WTC11 (cell line): ENCODE results near the gene SPIRE2. TPM values are rescaled to one million over a fixed set of nuclear protein-coding genes. Genes with fewer than 3 reads are reported as not detected.
A peak's percentile ranks its signal among the peaks of the same experiment; 100 is the strongest.

Experiments used
- ATAC-seq: fragments of 200-7000 bp; cut with Tn5 transposase; 2 replicates; pipeline ENCODE4 v1.10.0; 2021; ENCODE audit warnings: mild to moderate bottlenecking, moderate library complexity
- CTCF ChIA-PET: fragments of 300-600 bp; sonication (Branson Sonifier 250); formaldehyde crosslinking; loops from one replicate; lab custom pipeline; 2021; ENCODE audit warnings: antibody characterized with exemption; lab: Charles Lee
- POLR2A ChIA-PET: fragments of 350-600 bp; sonication (Branson Sonifier 250); formaldehyde crosslinking; loops from one replicate; lab custom pipeline; 2021; ENCODE audit warnings: antibody characterized with exemption; lab: Charles Lee
- DNase-seq: peaks from one replicate; pipeline ENCODE4 v3.0.0; 2021; ENCODE audit warnings: low spot score
- H3K27ac Mint-ChIP-seq: 2 replicates; pipeline ENCODE4 v1.8.0; 2021; ENCODE audit warnings: mixed read lengths
- H3K27me3 Mint-ChIP-seq: 2 replicates; pipeline ENCODE4 v1.8.0; 2021; ENCODE audit warnings: low read depth, mild to moderate bottlenecking, moderate library complexity, mixed read lengths
- H3K36me3 Mint-ChIP-seq: 2 replicates; pipeline ENCODE4 v1.8.0; 2021; ENCODE audit warnings: mixed read lengths
- H3K4me1 Mint-ChIP-seq: 2 replicates; pipeline ENCODE4 v1.8.0; 2022; ENCODE audit warnings: mixed read lengths
- H3K4me3 Mint-ChIP-seq: 2 replicates; pipeline ENCODE4 v1.8.0; 2021; ENCODE audit warnings: mild to moderate bottlenecking, moderate library complexity, mixed read lengths
- H3K9me3 Mint-ChIP-seq: 2 replicates; pipeline ENCODE4 v1.8.0; 2021; ENCODE audit warnings: mixed read lengths
- JAZF1 ChIP-seq: fragments of 250-450 bp; sonication (Bioruptor Pico); IDR thresholded peaks from 2 replicates; pipeline ENCODE4 v1.9.0; 2021; ENCODE audit warnings: moderate library complexity, mild to moderate bottlenecking, inconsistent platforms
- NFATC4 ChIP-seq: fragments of 250-450 bp; sonication (Bioruptor Pico); IDR thresholded peaks from 2 replicates; pipeline ENCODE4 v1.9.0; 2021; ENCODE audit warnings: mild to moderate bottlenecking
- NR2C2 ChIP-seq: sonication (generic); formaldehyde crosslinking; IDR thresholded peaks from 2 replicates; pipeline ENCODE4 v1.8.0; 2022; ENCODE audit warnings: mild to moderate bottlenecking, missing genetic modification reagents
- SMAD3 ChIP-seq: sonication (generic); formaldehyde crosslinking; IDR thresholded peaks from 2 replicates; pipeline ENCODE4 v1.8.0; 2022; ENCODE audit warnings: missing genetic modification reagents, mild to moderate bottlenecking, borderline replicate concordance
- SOX15 ChIP-seq: fragments of 250-450 bp; sonication (Bioruptor Pico); IDR thresholded peaks from 2 replicates; pipeline ENCODE4 v1.9.0; 2021; ENCODE audit warnings: mild to moderate bottlenecking
- ZNF138 ChIP-seq: sonication (generic); formaldehyde crosslinking; conservative IDR thresholded peaks from 2 replicates; pipeline ENCODE4 v1.8.1; 2022; ENCODE audit warnings: mild to moderate bottlenecking, moderate library complexity, missing genetic modification reagents
- ZNF219 ChIP-seq: sonication (generic); formaldehyde crosslinking; IDR thresholded peaks from 2 replicates; pipeline ENCODE4 v1.8.0; 2023; ENCODE audit warnings: missing genetic modification reagents, mild to moderate bottlenecking, borderline replicate concordance
- ZNF317 ChIP-seq: sonication (generic); formaldehyde crosslinking; IDR thresholded peaks from 2 replicates; pipeline ENCODE4 v1.8.1; 2023; ENCODE audit warnings: low read depth, mild to moderate bottlenecking, moderate library complexity, missing genetic modification reagents, borderline replicate concordance
- total RNA-seq: library from RNA; stranded (reverse); gene quantifications from 3 replicates; pipeline ENCODE4 v1.2.3, GENCODE V29; 2021
- TF ChIP-seq, protein P1 (sequence below): sonication (generic); formaldehyde crosslinking; IDR thresholded peaks from 2 replicates; pipeline ENCODE4 v1.8.1; 2023; ENCODE audit warnings: mild to moderate bottlenecking, moderate library complexity, missing genetic modification reagents
- TF ChIP-seq, protein P2 (sequence below): sonication (generic); formaldehyde crosslinking; IDR thresholded peaks from 2 replicates; pipeline ENCODE4 v1.8.1; 2023; ENCODE audit warnings: mild to moderate bottlenecking, missing genetic modification reagents
- TF ChIP-seq, protein P3 (sequence below): fragments of 250-450 bp; sonication (Bioruptor Pico); IDR thresholded peaks from 2 replicates; pipeline ENCODE4 v1.9.0; 2021; ENCODE audit warnings: mild to moderate bottlenecking, borderline replicate concordance
- TF ChIP-seq, protein P4 (sequence below): fragments of 200-600 bp; IDR thresholded peaks from 2 replicates; pipeline ENCODE4 v1.8.0; 2022; ENCODE audit warnings: antibody characterized with exemption
- TF ChIP-seq, protein P5 (sequence below): sonication (generic); formaldehyde crosslinking; IDR thresholded peaks from 2 replicates; pipeline ENCODE4 v1.8.1; 2023; ENCODE audit warnings: mild to moderate bottlenecking, missing genetic modification reagents, borderline replicate concordance
- TF ChIP-seq, protein P6 (sequence below): sonication (generic); formaldehyde crosslinking; IDR thresholded peaks from 2 replicates; pipeline ENCODE4 v1.8.1; 2023; ENCODE audit warnings: mild to moderate bottlenecking, missing genetic modification reagents, moderate library complexity
- TF ChIP-seq, protein P7 (sequence below): sonication (generic); formaldehyde crosslinking; IDR thresholded peaks from 2 replicates; pipeline ENCODE4 v1.8.1; 2022; ENCODE audit warnings: mild to moderate bottlenecking, missing genetic modification reagents, moderate library complexity, borderline replicate concordance
- TF ChIP-seq, protein P8 (sequence below): sonication (generic); formaldehyde crosslinking; IDR thresholded peaks from 2 replicates; pipeline ENCODE4 v1.8.0; 2022; ENCODE audit warnings: mild to moderate bottlenecking, missing genetic modification reagents

SPIRE2 gene
- total RNA-seq, 1 experiment from 2014 or later, result 19.7 TPM

DNA sequence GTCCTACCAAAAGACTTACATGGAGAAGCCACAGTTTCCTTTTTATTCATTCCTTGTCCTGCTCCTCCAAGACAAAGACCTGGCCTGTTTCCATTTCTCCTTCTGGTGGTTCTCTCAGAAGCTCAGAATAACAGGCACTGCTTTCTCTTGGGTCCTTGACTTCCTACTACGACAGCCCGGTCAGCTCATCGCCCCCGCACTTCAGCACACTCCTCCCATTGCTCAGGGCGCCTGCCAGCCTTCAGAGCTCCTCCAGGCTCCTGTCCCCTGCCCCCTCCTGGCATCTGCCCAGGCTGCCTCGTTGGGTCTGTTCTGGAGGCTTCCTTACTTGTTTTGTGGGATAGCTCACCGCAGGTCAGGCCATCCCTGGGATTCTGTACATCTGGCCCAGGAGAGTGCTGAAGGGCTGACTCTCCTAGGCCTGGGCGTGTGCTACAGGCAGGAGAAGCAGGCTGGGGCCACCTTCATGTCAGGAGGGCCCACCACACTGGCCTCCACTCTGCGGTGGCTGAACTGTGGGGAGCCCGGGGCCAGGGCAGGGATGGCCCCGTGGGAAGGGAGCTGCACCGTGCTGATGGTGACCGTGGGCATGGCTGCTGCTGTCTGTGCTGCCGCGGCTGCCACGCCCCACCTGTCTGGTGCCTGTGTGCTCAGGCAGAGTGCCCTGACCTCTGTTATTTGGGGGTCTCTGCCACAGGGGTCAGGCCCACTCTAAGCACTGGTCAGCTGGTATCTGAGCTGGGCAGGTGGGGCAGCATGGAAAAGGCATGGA lies 62.8 kb downstream of the SPIRE2 start:
- no peaks in the 10 kb centered on the region for H3K4me1 Mint-ChIP-seq
- no peaks in the 10 kb centered on the region for H3K27me3 Mint-ChIP-seq
- TF ChIP-seq, protein P1, sequence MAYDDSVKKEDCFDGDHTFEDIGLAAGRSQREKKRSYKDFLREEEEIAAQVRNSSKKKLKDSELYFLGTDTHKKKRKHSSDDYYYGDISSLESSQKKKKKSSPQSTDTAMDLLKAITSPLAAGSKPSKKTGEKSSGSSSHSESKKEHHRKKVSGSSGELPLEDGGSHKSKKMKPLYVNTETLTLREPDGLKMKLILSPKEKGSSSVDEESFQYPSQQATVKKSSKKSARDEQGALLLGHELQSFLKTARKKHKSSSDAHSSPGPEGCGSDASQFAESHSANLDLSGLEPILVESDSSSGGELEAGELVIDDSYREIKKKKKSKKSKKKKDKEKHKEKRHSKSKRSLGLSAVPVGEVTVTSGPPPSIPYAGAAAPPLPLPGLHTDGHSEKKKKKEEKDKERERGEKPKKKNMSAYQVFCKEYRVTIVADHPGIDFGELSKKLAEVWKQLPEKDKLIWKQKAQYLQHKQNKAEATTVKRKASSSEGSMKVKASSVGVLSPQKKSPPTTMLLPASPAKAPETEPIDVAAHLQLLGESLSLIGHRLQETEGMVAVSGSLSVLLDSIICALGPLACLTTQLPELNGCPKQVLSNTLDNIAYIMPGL, result no peak
- H3K36me3 Mint-ChIP-seq, result peaks cover 29% of the 10 kb centered on the region
- H3K27ac Mint-ChIP-seq, result peak overlapping the region; percentile 70
- no peaks in the 10 kb centered on the region for H3K9me3 Mint-ChIP-seq
- DNase-seq (no peak), ATAC-seq (no peak)
- no peak overlapping the region for H3K4me3 Mint-ChIP-seq
- ChIA-PET POLR2A (no interaction called here), CTCF (interaction anchor here (1.0 to 1.8 kb wide), 2 partner anchors 19 to 28 kb away, joined by 3 to 11 read pairs; partner anchors contain the start of gene MC1R)

DNA sequence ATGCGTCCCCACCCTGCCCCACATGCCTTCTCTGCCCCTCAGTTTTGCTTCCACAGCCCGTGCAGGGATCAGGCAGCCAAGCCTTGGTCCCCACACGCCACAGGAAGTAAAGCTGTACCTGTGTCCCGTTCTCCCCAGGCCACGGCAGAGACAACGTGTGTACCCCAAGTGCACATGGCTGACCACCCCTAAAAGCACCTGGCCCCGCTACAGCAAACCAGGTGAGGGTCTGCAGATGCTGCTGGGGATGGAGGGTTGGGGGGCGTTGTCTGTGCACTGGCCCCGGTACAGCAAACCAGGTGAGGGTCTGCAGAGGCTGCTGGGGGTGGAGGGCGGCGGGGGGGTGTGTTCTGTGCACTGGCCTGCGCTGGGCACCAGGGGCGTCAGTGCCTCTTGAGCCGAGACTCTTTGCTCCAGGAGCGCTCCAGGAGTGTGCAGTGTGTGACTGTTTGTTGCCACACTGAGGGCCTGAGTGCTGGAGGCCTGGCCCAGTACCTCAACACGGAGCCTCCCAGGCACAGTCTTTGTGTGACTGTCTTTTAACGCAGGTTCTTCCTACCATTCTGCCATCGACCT lies 63.9 kb downstream of the SPIRE2 start:
- DNase-seq (no peak), ATAC-seq (peak; percentile 75)
- Mint-ChIP-seq H3K9me3 (no peaks in the 10 kb centered on the region), H3K36me3 (peaks cover 23% of the 10 kb centered on the region), H3K4me1 (no peaks in the 10 kb centered on the region), H3K4me3 (no peak overlapping the region), H3K27me3 (no peaks in the 10 kb centered on the region), H3K27ac (no peak overlapping the region)
- CTCF ChIA-PET, result interaction anchor here (1.8 kb wide), 1 partner anchor 18 kb away, joined by 11 read pairs; no protein-coding TSS in a partner anchor
- POLR2A ChIA-PET, result no interaction called here
- TF ChIP-seq ZNF317 (no peak), SMAD3 (CRISPR knock-in tag) (no peak), NR2C2 (CRISPR knock-in tag) (no peak), ZNF138 (no peak), ZNF219 (CRISPR knock-in tag) (no peak), SOX15 (no peak), JAZF1 (CRISPR knock-in tag) (no peak), NFATC4 (CRISPR knock-in tag) (no peak)
- TF ChIP-seq, protein P2, sequence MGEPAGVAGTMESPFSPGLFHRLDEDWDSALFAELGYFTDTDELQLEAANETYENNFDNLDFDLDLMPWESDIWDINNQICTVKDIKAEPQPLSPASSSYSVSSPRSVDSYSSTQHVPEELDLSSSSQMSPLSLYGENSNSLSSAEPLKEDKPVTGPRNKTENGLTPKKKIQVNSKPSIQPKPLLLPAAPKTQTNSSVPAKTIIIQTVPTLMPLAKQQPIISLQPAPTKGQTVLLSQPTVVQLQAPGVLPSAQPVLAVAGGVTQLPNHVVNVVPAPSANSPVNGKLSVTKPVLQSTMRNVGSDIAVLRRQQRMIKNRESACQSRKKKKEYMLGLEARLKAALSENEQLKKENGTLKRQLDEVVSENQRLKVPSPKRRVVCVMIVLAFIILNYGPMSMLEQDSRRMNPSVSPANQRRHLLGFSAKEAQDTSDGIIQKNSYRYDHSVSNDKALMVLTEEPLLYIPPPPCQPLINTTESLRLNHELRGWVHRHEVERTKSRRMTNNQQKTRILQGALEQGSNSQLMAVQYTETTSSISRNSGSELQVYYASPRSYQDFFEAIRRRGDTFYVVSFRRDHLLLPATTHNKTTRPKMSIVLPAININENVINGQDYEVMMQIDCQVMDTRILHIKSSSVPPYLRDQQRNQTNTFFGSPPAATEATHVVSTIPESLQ (CRISPR knock-in tag), result no peak
- TF ChIP-seq, protein P3, sequence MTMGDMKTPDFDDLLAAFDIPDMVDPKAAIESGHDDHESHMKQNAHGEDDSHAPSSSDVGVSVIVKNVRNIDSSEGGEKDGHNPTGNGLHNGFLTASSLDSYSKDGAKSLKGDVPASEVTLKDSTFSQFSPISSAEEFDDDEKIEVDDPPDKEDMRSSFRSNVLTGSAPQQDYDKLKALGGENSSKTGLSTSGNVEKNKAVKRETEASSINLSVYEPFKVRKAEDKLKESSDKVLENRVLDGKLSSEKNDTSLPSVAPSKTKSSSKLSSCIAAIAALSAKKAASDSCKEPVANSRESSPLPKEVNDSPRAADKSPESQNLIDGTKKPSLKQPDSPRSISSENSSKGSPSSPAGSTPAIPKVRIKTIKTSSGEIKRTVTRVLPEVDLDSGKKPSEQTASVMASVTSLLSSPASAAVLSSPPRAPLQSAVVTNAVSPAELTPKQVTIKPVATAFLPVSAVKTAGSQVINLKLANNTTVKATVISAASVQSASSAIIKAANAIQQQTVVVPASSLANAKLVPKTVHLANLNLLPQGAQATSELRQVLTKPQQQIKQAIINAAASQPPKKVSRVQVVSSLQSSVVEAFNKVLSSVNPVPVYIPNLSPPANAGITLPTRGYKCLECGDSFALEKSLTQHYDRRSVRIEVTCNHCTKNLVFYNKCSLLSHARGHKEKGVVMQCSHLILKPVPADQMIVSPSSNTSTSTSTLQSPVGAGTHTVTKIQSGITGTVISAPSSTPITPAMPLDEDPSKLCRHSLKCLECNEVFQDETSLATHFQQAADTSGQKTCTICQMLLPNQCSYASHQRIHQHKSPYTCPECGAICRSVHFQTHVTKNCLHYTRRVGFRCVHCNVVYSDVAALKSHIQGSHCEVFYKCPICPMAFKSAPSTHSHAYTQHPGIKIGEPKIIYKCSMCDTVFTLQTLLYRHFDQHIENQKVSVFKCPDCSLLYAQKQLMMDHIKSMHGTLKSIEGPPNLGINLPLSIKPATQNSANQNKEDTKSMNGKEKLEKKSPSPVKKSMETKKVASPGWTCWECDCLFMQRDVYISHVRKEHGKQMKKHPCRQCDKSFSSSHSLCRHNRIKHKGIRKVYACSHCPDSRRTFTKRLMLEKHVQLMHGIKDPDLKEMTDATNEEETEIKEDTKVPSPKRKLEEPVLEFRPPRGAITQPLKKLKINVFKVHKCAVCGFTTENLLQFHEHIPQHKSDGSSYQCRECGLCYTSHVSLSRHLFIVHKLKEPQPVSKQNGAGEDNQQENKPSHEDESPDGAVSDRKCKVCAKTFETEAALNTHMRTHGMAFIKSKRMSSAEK (CRISPR knock-in tag), result no peak
- TF ChIP-seq, protein P4, sequence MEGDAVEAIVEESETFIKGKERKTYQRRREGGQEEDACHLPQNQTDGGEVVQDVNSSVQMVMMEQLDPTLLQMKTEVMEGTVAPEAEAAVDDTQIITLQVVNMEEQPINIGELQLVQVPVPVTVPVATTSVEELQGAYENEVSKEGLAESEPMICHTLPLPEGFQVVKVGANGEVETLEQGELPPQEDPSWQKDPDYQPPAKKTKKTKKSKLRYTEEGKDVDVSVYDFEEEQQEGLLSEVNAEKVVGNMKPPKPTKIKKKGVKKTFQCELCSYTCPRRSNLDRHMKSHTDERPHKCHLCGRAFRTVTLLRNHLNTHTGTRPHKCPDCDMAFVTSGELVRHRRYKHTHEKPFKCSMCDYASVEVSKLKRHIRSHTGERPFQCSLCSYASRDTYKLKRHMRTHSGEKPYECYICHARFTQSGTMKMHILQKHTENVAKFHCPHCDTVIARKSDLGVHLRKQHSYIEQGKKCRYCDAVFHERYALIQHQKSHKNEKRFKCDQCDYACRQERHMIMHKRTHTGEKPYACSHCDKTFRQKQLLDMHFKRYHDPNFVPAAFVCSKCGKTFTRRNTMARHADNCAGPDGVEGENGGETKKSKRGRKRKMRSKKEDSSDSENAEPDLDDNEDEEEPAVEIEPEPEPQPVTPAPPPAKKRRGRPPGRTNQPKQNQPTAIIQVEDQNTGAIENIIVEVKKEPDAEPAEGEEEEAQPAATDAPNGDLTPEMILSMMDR, result no peak
- TF ChIP-seq, protein P5, sequence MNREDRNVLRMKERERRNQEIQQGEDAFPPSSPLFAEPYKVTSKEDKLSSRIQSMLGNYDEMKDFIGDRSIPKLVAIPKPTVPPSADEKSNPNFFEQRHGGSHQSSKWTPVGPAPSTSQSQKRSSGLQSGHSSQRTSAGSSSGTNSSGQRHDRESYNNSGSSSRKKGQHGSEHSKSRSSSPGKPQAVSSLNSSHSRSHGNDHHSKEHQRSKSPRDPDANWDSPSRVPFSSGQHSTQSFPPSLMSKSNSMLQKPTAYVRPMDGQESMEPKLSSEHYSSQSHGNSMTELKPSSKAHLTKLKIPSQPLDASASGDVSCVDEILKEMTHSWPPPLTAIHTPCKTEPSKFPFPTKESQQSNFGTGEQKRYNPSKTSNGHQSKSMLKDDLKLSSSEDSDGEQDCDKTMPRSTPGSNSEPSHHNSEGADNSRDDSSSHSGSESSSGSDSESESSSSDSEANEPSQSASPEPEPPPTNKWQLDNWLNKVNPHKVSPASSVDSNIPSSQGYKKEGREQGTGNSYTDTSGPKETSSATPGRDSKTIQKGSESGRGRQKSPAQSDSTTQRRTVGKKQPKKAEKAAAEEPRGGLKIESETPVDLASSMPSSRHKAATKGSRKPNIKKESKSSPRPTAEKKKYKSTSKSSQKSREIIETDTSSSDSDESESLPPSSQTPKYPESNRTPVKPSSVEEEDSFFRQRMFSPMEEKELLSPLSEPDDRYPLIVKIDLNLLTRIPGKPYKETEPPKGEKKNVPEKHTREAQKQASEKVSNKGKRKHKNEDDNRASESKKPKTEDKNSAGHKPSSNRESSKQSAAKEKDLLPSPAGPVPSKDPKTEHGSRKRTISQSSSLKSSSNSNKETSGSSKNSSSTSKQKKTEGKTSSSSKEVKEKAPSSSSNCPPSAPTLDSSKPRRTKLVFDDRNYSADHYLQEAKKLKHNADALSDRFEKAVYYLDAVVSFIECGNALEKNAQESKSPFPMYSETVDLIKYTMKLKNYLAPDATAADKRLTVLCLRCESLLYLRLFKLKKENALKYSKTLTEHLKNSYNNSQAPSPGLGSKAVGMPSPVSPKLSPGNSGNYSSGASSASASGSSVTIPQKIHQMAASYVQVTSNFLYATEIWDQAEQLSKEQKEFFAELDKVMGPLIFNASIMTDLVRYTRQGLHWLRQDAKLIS (CRISPR knock-in tag), result no peak
- TF ChIP-seq, protein P6, sequence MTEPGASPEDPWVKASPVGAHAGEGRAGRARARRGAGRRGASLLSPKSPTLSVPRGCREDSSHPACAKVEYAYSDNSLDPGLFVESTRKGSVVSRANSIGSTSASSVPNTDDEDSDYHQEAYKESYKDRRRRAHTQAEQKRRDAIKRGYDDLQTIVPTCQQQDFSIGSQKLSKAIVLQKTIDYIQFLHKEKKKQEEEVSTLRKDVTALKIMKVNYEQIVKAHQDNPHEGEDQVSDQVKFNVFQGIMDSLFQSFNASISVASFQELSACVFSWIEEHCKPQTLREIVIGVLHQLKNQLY (CRISPR knock-in tag), result no peak
- TF ChIP-seq, protein P7, sequence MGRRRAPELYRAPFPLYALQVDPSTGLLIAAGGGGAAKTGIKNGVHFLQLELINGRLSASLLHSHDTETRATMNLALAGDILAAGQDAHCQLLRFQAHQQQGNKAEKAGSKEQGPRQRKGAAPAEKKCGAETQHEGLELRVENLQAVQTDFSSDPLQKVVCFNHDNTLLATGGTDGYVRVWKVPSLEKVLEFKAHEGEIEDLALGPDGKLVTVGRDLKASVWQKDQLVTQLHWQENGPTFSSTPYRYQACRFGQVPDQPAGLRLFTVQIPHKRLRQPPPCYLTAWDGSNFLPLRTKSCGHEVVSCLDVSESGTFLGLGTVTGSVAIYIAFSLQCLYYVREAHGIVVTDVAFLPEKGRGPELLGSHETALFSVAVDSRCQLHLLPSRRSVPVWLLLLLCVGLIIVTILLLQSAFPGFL, result no peak
- TF ChIP-seq, protein P8, sequence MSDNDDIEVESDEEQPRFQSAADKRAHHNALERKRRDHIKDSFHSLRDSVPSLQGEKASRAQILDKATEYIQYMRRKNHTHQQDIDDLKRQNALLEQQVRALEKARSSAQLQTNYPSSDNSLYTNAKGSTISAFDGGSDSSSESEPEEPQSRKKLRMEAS (CRISPR knock-in tag), result no peak
